Activated CD8-positive, alpha-beta memory T cell treated with anti-CD3 and anti-CD28 coated beads, Interleukin-2, amount 50 U/mL, for 24 hours (primary cell): ENCODE measurements around the gene DAZAP1.
"Not testable (repeated sequence)": the region's sequence is repeated elsewhere in the genome, so short reads cannot be mapped to it uniquely, and the experiment has no call there.

Source experiments
- DNase-seq: peaks from one replicate; pipeline ENCODE4 v3.0.0-alpha.2; 2020; ENCODE audit errors: extremely low read depth

DAZAP1 gene

GRCh38 chr19:1410789-1411188 lies 3.4 kb downstream of the DAZAP1 start:
- DNase-seq: no peak

- DNase-seq: no peak
Measured at GRCh38 chr19:1411255-1412191, 4.1 kb downstream of the DAZAP1 start.

- DNase-seq: no peak
Measured at GRCh38 chr19:1412323-1412923, 5.0 kb downstream of the DAZAP1 start.

GRCh38 chr19:1412995-1413800 lies 5.8 kb downstream of the DAZAP1 start:
- no peak for DNase-seq

GRCh38 chr19:1416014-1416841 lies 8.8 kb downstream of the DAZAP1 start:
- no peak for DNase-seq

GRCh38 chr19:1417145-1417544 lies 9.8 kb downstream of the DAZAP1 start:
- DNase-seq: no peak

- no peak for DNase-seq
Measured at GRCh38 chr19:1417681-1418495, 10.5 kb downstream of the DAZAP1 start.

GRCh38 chr19:1418496-1418775 lies 11.1 kb downstream of the DAZAP1 start:
- no peak for DNase-seq

GRCh38 chr19:1418951-1419738 lies 11.8 kb downstream of the DAZAP1 start:
- DNase-seq: no peak

GRCh38 chr19:1420085-1420484 lies 12.7 kb downstream of the DAZAP1 start:
- not testable (repeated sequence) for DNase-seq

- DNase-seq: no peak
Measured at GRCh38 chr19:1420590-1420989, 13.2 kb downstream of the DAZAP1 start.

GRCh38 chr19:1421218-1421957 lies 14.0 kb downstream of the DAZAP1 start:
- no peak for DNase-seq

- DNase-seq: no peak
Measured at GRCh38 chr19:1421958-1422305, 14.5 kb downstream of the DAZAP1 start.

GRCh38 chr19:1422360-1422759 lies 15.0 kb downstream of the DAZAP1 start:
- DNase-seq: no peak

- DNase-seq: no peak
Measured at GRCh38 chr19:1422943-1423342, 15.6 kb downstream of the DAZAP1 start.

- DNase-seq: no peak
Measured at GRCh38 chr19:1423436-1424191, 16.2 kb downstream of the DAZAP1 start.

GRCh38 chr19:1424192-1424955 lies 17.0 kb downstream of the DAZAP1 start:
- no peak for DNase-seq
